ENCODE data around the gene DUSP19.
"Not testable (repeated sequence)": the region's sequence is repeated elsewhere in the genome, so short reads cannot be mapped to it uniquely, and the experiment has no call there.

Gene DUSP19

GRCh38 chr2:183038341-183039300 lies 39.9 kb upstream of the DUSP19 start, which contains the start of gene NCKAP1:
NCKAP1 (minus strand) TSS chr2:183038457; CDS start chr2:183038099, 358 bp downstream.
- H3K9me3 ChIP-seq (ENCODE audit: control insufficient read depth, low read length): no peaks in the 10 kb centered on the region
- H3K27ac ChIP-seq (ENCODE audit: insufficient read depth, low read depth, low read length, poor library complexity, severe bottlenecking): peak within 1 kb of the TSS; percentile 89
- H3K27me3 ChIP-seq (ENCODE audit: control insufficient read depth, insufficient read depth, low read length, poor library complexity, severe bottlenecking): peaks cover 21% of the 10 kb centered on the region
- 8 to 10% methylated on average over 68 of the region's 68 CpGs for WGBS, 2 experiments
- peaks cover 18% of the 10 kb centered on the region for H3K4me1 ChIP-seq (ENCODE audit: control insufficient read depth, insufficient read depth, low read length)
- H3K4me3 ChIP-seq (ENCODE audit: insufficient read depth, low read depth, low read length): peak within 1 kb of the TSS; percentile 93
- H3K36me3 ChIP-seq (ENCODE audit: control insufficient read depth, insufficient read depth, low read length): no peaks in the 10 kb centered on the region

GRCh38 chr2:183040604-183041003 lies 37.9 kb upstream of the DUSP19 start:
- H3K4me3 ChIP-seq (ENCODE audit: insufficient read depth, low read depth, low read length): no peak overlapping the region
- H3K9me3 ChIP-seq (ENCODE audit: control insufficient read depth, low read length): no peaks in the 10 kb centered on the region
- H3K36me3 ChIP-seq (ENCODE audit: control insufficient read depth, insufficient read depth, low read length): no peaks in the 10 kb centered on the region
- no peak overlapping the region for H3K27ac ChIP-seq (ENCODE audit: insufficient read depth, low read depth, low read length, poor library complexity, severe bottlenecking)
- peaks cover 6% of the 10 kb centered on the region for H3K4me1 ChIP-seq (ENCODE audit: control insufficient read depth, insufficient read depth, low read length)
- peaks cover 21% of the 10 kb centered on the region for H3K27me3 ChIP-seq (ENCODE audit: control insufficient read depth, insufficient read depth, low read length, poor library complexity, severe bottlenecking)
- WGBS, 2 experiments: 89 to 90% methylated on average over 2 of the region's 2 CpGs

GRCh38 chr2:183043580-183043979 lies 35.0 kb upstream of the DUSP19 start:
- peaks cover 19% of the 10 kb centered on the region for H3K27me3 ChIP-seq (ENCODE audit: control insufficient read depth, insufficient read depth, low read length, poor library complexity, severe bottlenecking)
- H3K9me3 ChIP-seq (ENCODE audit: control insufficient read depth, low read length); H3K27ac ChIP-seq (ENCODE audit: insufficient read depth, low read depth, low read length, poor library complexity, severe bottlenecking); H3K36me3 ChIP-seq (ENCODE audit: control insufficient read depth, insufficient read depth, low read length); H3K4me3 ChIP-seq (ENCODE audit: insufficient read depth, low read depth, low read length); H3K4me1 ChIP-seq (ENCODE audit: control insufficient read depth, insufficient read depth, low read length): not testable (repeated sequence)
- 93 to 94% methylated on average over 8 of the region's 8 CpGs for WGBS, 2 experiments

- not testable (repeated sequence) for H3K4me3 ChIP-seq (ENCODE audit: insufficient read depth, low read depth, low read length); H3K9me3 ChIP-seq (ENCODE audit: control insufficient read depth, low read length); H3K4me1 ChIP-seq (ENCODE audit: control insufficient read depth, insufficient read depth, low read length); H3K27ac ChIP-seq (ENCODE audit: insufficient read depth, low read depth, low read length, poor library complexity, severe bottlenecking); H3K36me3 ChIP-seq (ENCODE audit: control insufficient read depth, insufficient read depth, low read length); H3K27me3 ChIP-seq (ENCODE audit: control insufficient read depth, insufficient read depth, low read length, poor library complexity, severe bottlenecking)
- WGBS, 2 experiments: 82% methylated on average over 5 of the region's 5 CpGs
Measured at GRCh38 chr2:183047486-183048125, 30.9 kb upstream of the DUSP19 start.

GRCh38 chr2:183049420-183049819 lies 29.1 kb upstream of the DUSP19 start:
- Histone ChIP-seq H3K4me1 (ENCODE audit: control insufficient read depth, insufficient read depth, low read length) (no peaks in the 10 kb centered on the region), H3K9me3 (ENCODE audit: control insufficient read depth, low read length) (no peaks in the 10 kb centered on the region), H3K36me3 (ENCODE audit: control insufficient read depth, insufficient read depth, low read length) (no peaks in the 10 kb centered on the region), H3K27me3 (ENCODE audit: control insufficient read depth, insufficient read depth, low read length, poor library complexity, severe bottlenecking) (no peaks in the 10 kb centered on the region), H3K4me3 (ENCODE audit: insufficient read depth, low read depth, low read length) (no peak overlapping the region), H3K27ac (ENCODE audit: insufficient read depth, low read depth, low read length, poor library complexity, severe bottlenecking) (no peak overlapping the region)
- 49 to 53% methylated on average over 5 of the region's 5 CpGs for WGBS, 2 experiments

GRCh38 chr2:183057333-183057985 lies 21.1 kb upstream of the DUSP19 start:
- WGBS, 2 experiments: 95 to 97% methylated on average over 2 to 3 of the region's 3 CpGs
- no peaks in the 10 kb centered on the region for H3K9me3 ChIP-seq (ENCODE audit: control insufficient read depth, low read length)
- H3K27me3 ChIP-seq (ENCODE audit: control insufficient read depth, insufficient read depth, low read length, poor library complexity, severe bottlenecking): no peaks in the 10 kb centered on the region
- H3K4me3 ChIP-seq (ENCODE audit: insufficient read depth, low read depth, low read length): no peak overlapping the region
- H3K36me3 ChIP-seq (ENCODE audit: control insufficient read depth, insufficient read depth, low read length): no peaks in the 10 kb centered on the region
- no peak overlapping the region for H3K27ac ChIP-seq (ENCODE audit: insufficient read depth, low read depth, low read length, poor library complexity, severe bottlenecking)
- no peaks in the 10 kb centered on the region for H3K4me1 ChIP-seq (ENCODE audit: control insufficient read depth, insufficient read depth, low read length)

GRCh38 chr2:183059561-183059960 lies 19.0 kb upstream of the DUSP19 start:
- no peaks in the 10 kb centered on the region for H3K9me3 ChIP-seq (ENCODE audit: control insufficient read depth, low read length)
- no peak overlapping the region for H3K4me3 ChIP-seq (ENCODE audit: insufficient read depth, low read depth, low read length)
- WGBS, 2 experiments: 82 to 94% methylated on average over 1 of the region's 1 CpG
- H3K36me3 ChIP-seq (ENCODE audit: control insufficient read depth, insufficient read depth, low read length): no peaks in the 10 kb centered on the region
- no peaks in the 10 kb centered on the region for H3K4me1 ChIP-seq (ENCODE audit: control insufficient read depth, insufficient read depth, low read length)
- no peak overlapping the region for H3K27ac ChIP-seq (ENCODE audit: insufficient read depth, low read depth, low read length, poor library complexity, severe bottlenecking)
- no peaks in the 10 kb centered on the region for H3K27me3 ChIP-seq (ENCODE audit: control insufficient read depth, insufficient read depth, low read length, poor library complexity, severe bottlenecking)

- no peaks in the 10 kb centered on the region for H3K36me3 ChIP-seq (ENCODE audit: control insufficient read depth, insufficient read depth, low read length)
- H3K4me1 ChIP-seq (ENCODE audit: control insufficient read depth, insufficient read depth, low read length): no peaks in the 10 kb centered on the region
- H3K27me3 ChIP-seq (ENCODE audit: control insufficient read depth, insufficient read depth, low read length, poor library complexity, severe bottlenecking): no peaks in the 10 kb centered on the region
- H3K9me3 ChIP-seq (ENCODE audit: control insufficient read depth, low read length): no peaks in the 10 kb centered on the region
- WGBS, 2 experiments: 95 to 96% methylated on average over 14 of the region's 14 CpGs
- no peak overlapping the region for H3K27ac ChIP-seq (ENCODE audit: insufficient read depth, low read depth, low read length, poor library complexity, severe bottlenecking)
- no peak overlapping the region for H3K4me3 ChIP-seq (ENCODE audit: insufficient read depth, low read depth, low read length)
Measured at GRCh38 chr2:183060571-183061231, 17.8 kb upstream of the DUSP19 start.

- Histone ChIP-seq H3K4me3 (ENCODE audit: insufficient read depth, low read depth, low read length) (no peak overlapping the region), H3K27me3 (ENCODE audit: control insufficient read depth, insufficient read depth, low read length, poor library complexity, severe bottlenecking) (no peaks in the 10 kb centered on the region), H3K9me3 (ENCODE audit: control insufficient read depth, low read length) (no peaks in the 10 kb centered on the region), H3K4me1 (ENCODE audit: control insufficient read depth, insufficient read depth, low read length) (no peaks in the 10 kb centered on the region), H3K36me3 (ENCODE audit: control insufficient read depth, insufficient read depth, low read length) (no peaks in the 10 kb centered on the region), H3K27ac (ENCODE audit: insufficient read depth, low read depth, low read length, poor library complexity, severe bottlenecking) (no peak overlapping the region)
- 88% methylated on average over 1 of the region's 2 CpGs; no CpG with 5 or more reads in 1 of the 2 experiments for WGBS, 2 experiments
Measured at GRCh38 chr2:183063083-183063482, 15.5 kb upstream of the DUSP19 start.

All from ectodermal cell (in vitro differentiated cells).